Measurements from ENCODE around the gene MARK2. TPM values are rescaled to one million over a fixed set of nuclear protein-coding genes. Genes with fewer than 3 reads are reported as not detected.

Gene MARK2
- total RNA-seq, 4 donors from 2014 or later = 78.3 to 87.2 (median 81.2) TPM

- WGBS, 2 donors = 26 to 29% methylated on average over 30 of the region's 30 CpGs
- peak overlapping the region; percentile 8 for H3K4me3 ChIP-seq (ENCODE audit: low read depth, poor library complexity, severe bottlenecking)
- intact Hi-C loops (cut with DNase I; ENCODE audit: low total_unique reads) = no loop called here
- no peak for DNase-seq (ENCODE audit: low spot score in 2 of 2)
- TF ChIP-seq CTCF (IDR thresholded peaks at IDR 0.05) (no peak), POLR2A (IDR thresholded peaks at IDR 0.05) (no peak)
Observed at GRCh38 chr11:63937713-63938478, 99.0 kb downstream of the MARK2 start.

DNA sequence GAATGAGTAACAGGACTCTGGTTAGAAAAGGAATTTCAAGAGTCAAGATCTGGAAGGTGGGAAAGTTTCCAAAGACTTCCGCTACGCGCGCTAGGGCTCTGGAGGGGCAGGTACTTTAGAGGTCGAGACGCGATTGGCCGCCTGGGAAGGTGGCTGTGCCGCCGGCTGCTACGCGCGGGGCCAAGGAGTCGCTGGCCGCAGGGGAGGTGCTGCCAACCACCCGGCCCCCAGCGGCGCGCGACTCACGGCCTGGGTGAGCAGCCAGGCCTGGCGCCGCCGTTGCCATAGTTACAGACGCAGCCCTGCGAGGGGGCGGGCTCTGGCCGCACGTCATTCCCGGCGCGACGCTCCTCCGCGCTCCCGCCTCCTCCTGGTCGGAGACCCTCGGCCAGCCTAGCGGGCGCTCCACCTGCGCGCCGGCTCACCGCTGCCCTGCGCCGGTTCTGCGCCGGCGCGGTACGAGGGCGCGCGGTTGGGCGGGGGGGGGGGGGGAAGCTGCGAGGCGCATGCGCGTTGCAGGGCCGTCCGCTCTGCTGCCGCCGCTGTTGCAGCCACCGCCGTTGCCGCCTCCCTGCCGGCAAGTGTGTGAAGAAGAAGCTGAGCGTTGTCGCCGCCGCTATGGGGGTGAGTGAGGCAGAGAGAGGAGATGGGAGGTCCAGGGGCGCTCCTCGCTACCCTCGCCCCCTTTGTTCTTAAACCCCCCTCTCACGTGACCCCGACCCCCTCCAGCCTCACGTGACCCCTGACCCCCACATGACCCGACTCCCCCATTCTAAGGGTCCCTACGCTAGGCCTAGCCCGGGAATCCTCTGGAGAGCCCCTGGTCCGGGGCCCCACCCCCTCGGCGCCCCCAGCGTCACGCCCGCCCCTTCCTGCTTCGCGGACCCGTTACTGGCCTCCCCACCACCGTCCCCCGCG, 99.8 kb downstream of the MARK2 start, which contains the start of gene NAA40:
NAA40 (plus strand) TSS at position 524 of the 918 bp plus-strand sequence; CDS start at position 619, 95 bp downstream.
- intact Hi-C loops (cut with DNase I; ENCODE audit: low total_unique reads) = no loop called here
- TF ChIP-seq CTCF (IDR thresholded peaks at IDR 0.05) (no peak), POLR2A (IDR thresholded peaks at IDR 0.05) (no peak)
- peak within 1 kb of the TSS; percentile 44 for H3K4me3 ChIP-seq (ENCODE audit: low read depth, poor library complexity, severe bottlenecking)
- WGBS, 2 donors = 0 to 1% methylated on average over 30 to 59 of the region's 92 CpGs
- DNase-seq (ENCODE audit: low spot score in 2 of 2) = peak; percentile 69 to 95

DNA sequence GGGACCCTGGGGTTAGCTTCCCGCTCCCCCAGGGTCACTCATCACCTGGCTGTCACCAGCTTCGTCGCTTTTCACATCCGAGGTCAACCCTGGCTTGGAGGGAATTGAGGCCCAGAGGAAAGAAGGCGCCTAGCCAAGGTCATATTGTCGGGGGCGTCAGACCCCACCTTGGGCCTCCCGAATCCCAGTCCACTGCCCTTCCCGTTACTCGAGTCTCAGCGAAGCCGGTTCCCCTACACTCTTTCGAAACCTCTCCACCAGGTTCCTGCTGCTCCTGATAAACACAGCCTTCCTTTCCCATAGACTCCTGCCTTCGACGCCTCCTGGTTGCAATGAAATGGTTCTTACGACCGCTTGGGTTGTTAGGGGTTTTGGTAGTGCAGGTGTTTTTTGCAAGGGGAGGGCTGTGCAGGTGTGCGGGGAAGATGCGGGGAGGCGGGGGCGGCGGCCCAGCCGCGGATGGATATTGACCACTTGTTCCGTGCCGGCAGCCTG, 100.5 kb downstream of the MARK2 start:
- TF ChIP-seq CTCF (IDR thresholded peaks at IDR 0.05) (no peak), POLR2A (IDR thresholded peaks at IDR 0.05) (no peak)
- WGBS, 2 donors = 5 to 6% methylated on average over 26 of the region's 26 CpGs
- DNase-seq (ENCODE audit: low spot score in 2 of 2) = no peak
- peak overlapping the region; percentile 44 for H3K4me3 ChIP-seq (ENCODE audit: low read depth, poor library complexity, severe bottlenecking)
- intact Hi-C loops (cut with DNase I; ENCODE audit: low total_unique reads) = no loop called here

GRCh38 chr11:63940786-63941185, 101.9 kb downstream of the MARK2 start:
- intact Hi-C loops (cut with DNase I; ENCODE audit: low total_unique reads) = loop anchor here (10.0 kb wide), 1 partner anchor 176 kb away; the partner anchor contains the start of gene ZFTA
- DNase-seq (ENCODE audit: low spot score in 2 of 2) = no peak
- 72 to 78% methylated on average over 6 of the region's 6 CpGs for WGBS, 2 donors
- no peak for TF ChIP-seq CTCF (IDR thresholded peaks at IDR 0.05)
- no peak overlapping the region for H3K4me3 ChIP-seq (ENCODE audit: low read depth, poor library complexity, severe bottlenecking)

- DNase-seq (ENCODE audit: low spot score in 2 of 2) = no peak
- TF ChIP-seq POLR2A (IDR thresholded peaks at IDR 0.05) (no peak), CTCF (IDR thresholded peaks at IDR 0.05) (no peak)
- intact Hi-C loops (cut with DNase I; ENCODE audit: low total_unique reads) = loop anchor here (10.0 kb wide), 1 partner anchor 177 kb away; the partner anchor contains the start of gene ZFTA
- no peak overlapping the region for H3K4me3 ChIP-seq (ENCODE audit: low read depth, poor library complexity, severe bottlenecking)
- WGBS, 2 donors = 79 to 84% methylated on average over 4 of the region's 4 CpGs
Observed at GRCh38 chr11:63941901-63942300, 103.0 kb downstream of the MARK2 start.
